Epithelial cell of esophagus (primary cell): ENCODE measurements around the gene SMAD3.

Experiments
- DNase-seq: peaks from one replicate; pipeline ENCODE4 v3.0.0; 2010; ENCODE audit warnings: low read depth
- H3K4me3 ChIP-seq: 2 replicates; pipeline ENCODE4 v1.5.1; 2011; ENCODE audit warnings: mild to moderate bottlenecking, low read length, control low read depth
- CTCF ChIP-seq: IDR thresholded peaks from 2 replicates; pipeline ENCODE4 v1.5.1; 2011; ENCODE audit warnings: low read depth, mild to moderate bottlenecking, low read length, control low read depth, inconsistent platforms; ENCODE audit not compliant: insufficient read depth; ENCODE audit errors: missing control alignments

Gene SMAD3

GRCh38 chr15:67138891-67139855 lies 73.8 kb downstream of the SMAD3 start:
- no peak for TF ChIP-seq CTCF
- no peak overlapping the region for H3K4me3 ChIP-seq
- DNase-seq, result no peak

GRCh38 chr15:67140078-67140833 lies 74.9 kb downstream of the SMAD3 start:
- no peak for DNase-seq
- H3K4me3 ChIP-seq, result no peak overlapping the region
- TF ChIP-seq CTCF, result no peak

- DNase-seq, result no peak
- TF ChIP-seq CTCF, result no peak
- no peak overlapping the region for H3K4me3 ChIP-seq
Observed at GRCh38 chr15:67142092-67142766, 76.8 kb downstream of the SMAD3 start.

- DNase-seq, result peak; percentile 62
- no peak overlapping the region for H3K4me3 ChIP-seq
- TF ChIP-seq CTCF, result no peak
Observed at GRCh38 chr15:67142767-67143100, 77.3 kb downstream of the SMAD3 start.

GRCh38 chr15:67143646-67144045 lies 78.2 kb downstream of the SMAD3 start:
- H3K4me3 ChIP-seq, result no peak overlapping the region
- no peak for DNase-seq
- no peak for TF ChIP-seq CTCF

GRCh38 chr15:67144609-67145311 lies 79.4 kb downstream of the SMAD3 start:
- DNase-seq, result peak; percentile 48
- H3K4me3 ChIP-seq, result no peak overlapping the region
- no peak for TF ChIP-seq CTCF
